Activated CD8-positive, alpha-beta memory T cell treated with anti-CD3 and anti-CD28 coated beads for 1 hour (primary cell): ENCODE measurements around the gene RRP1.

ENCODE experiments used
- DNase-seq, 2 donors: peaks; one replicate each; pipeline ENCODE4 v3.0.0-alpha.2; 2020; ENCODE audit warnings: low read depth in 1 of 2; ENCODE audit errors: extremely low read depth in 1 of 2

Gene RRP1

GRCh38 chr21:43775795-43776430 lies 13.5 kb upstream of the RRP1 start, which contains the start of gene CSTB:
TSS of gene CSTB (minus strand) at chr21:43776308. CDS start at chr21:43776269, 39 bp downstream.
- DNase-seq: peak; percentile 62 to 80

- DNase-seq: no peak
These were observed 11.4 kb upstream of the RRP1 start for GRCh38 chr21:43777953-43778352.

GRCh38 chr21:43778469-43779335 lies 10.7 kb upstream of the RRP1 start:
- no peak for DNase-seq

GRCh38 chr21:43779660-43780059 lies 9.7 kb upstream of the RRP1 start:
- DNase-seq: no peak

- DNase-seq: no peak
These were observed 7.5 kb upstream of the RRP1 start for GRCh38 chr21:43781846-43782245.

GRCh38 chr21:43782431-43783097 lies 6.8 kb upstream of the RRP1 start:
- no peak for DNase-seq

- DNase-seq: no peak
These were observed 6.2 kb upstream of the RRP1 start for GRCh38 chr21:43783098-43783700.

- no peak for DNase-seq
These were observed 4.2 kb upstream of the RRP1 start for GRCh38 chr21:43785134-43785533.

- DNase-seq: no peak
These were observed 3.0 kb upstream of the RRP1 start for GRCh38 chr21:43786300-43786806.

- no peak for DNase-seq
These were observed 2.5 kb upstream of the RRP1 start for GRCh38 chr21:43786807-43787440.

GRCh38 chr21:43790010-43790524 lies 690 bp downstream of the RRP1 start:
- DNase-seq: no peak

- DNase-seq: no peak
These were observed 3.0 kb downstream of the RRP1 start for GRCh38 chr21:43792406-43792805.

- DNase-seq: no peak
These were observed 3.9 kb downstream of the RRP1 start for GRCh38 chr21:43793243-43793642.

GRCh38 chr21:43794311-43794710 lies 4.9 kb downstream of the RRP1 start:
- DNase-seq: no peak

GRCh38 chr21:43794857-43795256 lies 5.5 kb downstream of the RRP1 start:
- DNase-seq: no peak

GRCh38 chr21:43797415-43797814 lies 8.0 kb downstream of the RRP1 start:
- no peak for DNase-seq

GRCh38 chr21:43797925-43798715 lies 8.7 kb downstream of the RRP1 start:
- no peak for DNase-seq

- DNase-seq: no peak
These were observed 10.0 kb downstream of the RRP1 start for GRCh38 chr21:43799301-43799840.

- DNase-seq: no peak
These were observed 10.7 kb downstream of the RRP1 start for GRCh38 chr21:43800124-43800523.
